K562 (cell line): Measurements from ENCODE around the gene PPP1R14D. TPM values are rescaled to one million over a fixed set of nuclear protein-coding genes. Genes with fewer than 3 reads are reported as not detected.

Experiments used
- BRD4 ChIP-seq: fragments of 200-600 bp; sonication (generic); IDR thresholded peaks from 2 replicates; pipeline ENCODE4 v1.6.1; 2017; ENCODE audit warnings: inconsistent platforms
- CREB1 ChIP-seq, 2 experiments: sonication (generic) in 1 of 2; formaldehyde crosslinking in 1 of 2; IDR thresholded peaks; 2 replicates each; pipeline versions ENCODE4 v1.6.1 to v1.8.0; 2012 to 2022; ENCODE audit warnings: inconsistent platforms in 1 of 2, mild to moderate bottlenecking in 1 of 2, missing genetic modification reagents in 1 of 2, moderate library complexity in 1 of 2
- DIDO1 ChIP-seq: fragments of 450-650 bp; IDR thresholded peaks from 2 replicates; pipeline ENCODE4 v1.6.1; 2016; ENCODE audit warnings: low read depth, missing biosample characterization, missing genetic modification characterization
- ELK3 ChIP-seq: fragments of 450-650 bp; formaldehyde crosslinking; IDR thresholded peaks from 2 replicates; pipeline ENCODE4 v1.4.0; 2020; ENCODE audit warnings: mild to moderate bottlenecking
- FOS ChIP-seq: IDR thresholded peaks from 3 replicates; pipeline ENCODE4 v1.6.1; 2011; ENCODE audit not compliant: insufficient read length; ENCODE audit errors: extremely low read depth
- FOSL1 ChIP-seq: fragments of 200-800 bp; sonication (Bioruptor generic); conservative IDR thresholded peaks from 2 replicates; pipeline ENCODE4 v1.6.1; 2016; ENCODE audit warnings: missing genetic modification characterization, missing compliant biosample characterization
- HNRNPK ChIP-seq: fragments of 200-400 bp; formaldehyde crosslinking; IDR thresholded peaks from one replicate; pipeline ENCODE4 v1.6.1; 2018; ENCODE audit warnings: mild to moderate bottlenecking, low read depth, low read length; ENCODE audit not compliant: poor library complexity, severe bottlenecking
- JUN ChIP-seq, 2 experiments: sonication (generic) in 1 of 2; formaldehyde crosslinking in 1 of 2; IDR thresholded peaks; 2 replicates each; pipeline versions ENCODE4 v1.6.1 to v1.8.0; 2012 to 2022; ENCODE audit warnings: borderline replicate concordance in 2 of 2, mild to moderate bottlenecking in 2 of 2, improper control_type of control experiment in 1 of 2, low read depth in 1 of 2, low read length in 1 of 2, missing genetic modification reagents in 1 of 2
- KDM5B ChIP-seq: fragments of 200-600 bp; sonication (generic); IDR thresholded peaks from 2 replicates; pipeline ENCODE4 v1.6.1; 2012; ENCODE audit warnings: low read depth, mild to moderate bottlenecking, moderate library complexity, low read length, control low read depth, inconsistent platforms; ENCODE audit not compliant: insufficient replicate concordance
- MYBL2 ChIP-seq, 2 experiments: fragments of 450-650 bp in 1 of 2; sonication (generic) in 1 of 2; formaldehyde crosslinking in 1 of 2; IDR thresholded peaks; 2 replicates each; pipeline versions ENCODE4 v1.6.1 to v1.8.1; 2017 to 2022; ENCODE audit warnings: borderline replicate concordance in 1 of 2, inconsistent platforms in 1 of 2, low read depth in 1 of 2, mild to moderate bottlenecking in 1 of 2, missing genetic modification reagents in 1 of 2, moderate library complexity in 1 of 2
- NELFE ChIP-seq: IDR thresholded peaks from 2 replicates; pipeline ENCODE4 v1.6.1; 2011; ENCODE audit warnings: mild to moderate bottlenecking; ENCODE audit not compliant: insufficient read depth, insufficient read length
- NR4A1 ChIP-seq, 2 experiments: fragments of 250-450 bp in 1 of 2; fragments of 450-650 bp in 1 of 2; sonication (Bioruptor Pico) in 1 of 2; IDR thresholded peaks; 2 replicates each; pipeline versions ENCODE4 v1.4.0 to v1.6.1; 2016 to 2020; ENCODE audit warnings: mild to moderate bottlenecking in 2 of 2, missing compliant biosample characterization in 1 of 2, missing genetic modification characterization in 1 of 2, moderate library complexity in 1 of 2
- PATZ1 ChIP-seq: fragments of 250-450 bp; sonication (Bioruptor Pico); IDR thresholded peaks from 2 replicates; pipeline ENCODE4 v1.5.0; 2020; ENCODE audit warnings: mild to moderate bottlenecking, borderline replicate concordance
- PCBP1 ChIP-seq: fragments of 200-400 bp; formaldehyde crosslinking; IDR thresholded peaks from 2 replicates; pipeline ENCODE4 v1.6.1; 2018; ENCODE audit warnings: mild to moderate bottlenecking, low read depth, low read length; ENCODE audit not compliant: poor library complexity, severe bottlenecking
- RCOR1 ChIP-seq, 2 experiments: IDR thresholded peaks; 2 replicates each; pipeline ENCODE4 v1.6.1; 2012; ENCODE audit warnings: low read depth in 2 of 2, low read length in 2 of 2, borderline replicate concordance in 1 of 2, improper control_type of control experiment in 1 of 2
- TAF15 ChIP-seq: fragments of 200-400 bp; formaldehyde crosslinking; IDR thresholded peaks from 2 replicates; pipeline ENCODE4 v1.6.1; 2017; ENCODE audit warnings: mild to moderate bottlenecking, low read depth, low read length, moderate library complexity
- ZFP30 ChIP-seq: fragments of 250-450 bp; sonication (Bioruptor Pico); IDR thresholded peaks from 2 replicates; pipeline ENCODE4 v1.8.0; 2022; ENCODE audit warnings: moderate library complexity, mild to moderate bottlenecking, inconsistent platforms, borderline replicate concordance
- ZNF140 ChIP-seq: fragments of 250-450 bp; sonication (Bioruptor Pico); IDR thresholded peaks from 2 replicates; pipeline ENCODE4 v1.8.0; 2021; ENCODE audit warnings: moderate library complexity, mild to moderate bottlenecking, inconsistent platforms
- ZNF551 ChIP-seq: fragments of 250-450 bp; sonication (Bioruptor Pico); IDR thresholded peaks from 2 replicates; pipeline ENCODE4 v1.5.0; 2021; ENCODE audit warnings: mild to moderate bottlenecking, moderate library complexity
- polyA plus RNA-seq, 8 experiments: library from polyadenylated mRNA; depleted of rRNA in 4 of 8; stranded (reverse) in 5 of 8; unstranded in 3 of 8; fragments of >200 nt; fragmentation: Nextera tagmentation in 2 of 8; fragmentation: Illumina TruSeq in 1 of 8; extraction: Ambion mirVana in 2 of 8; extraction: Trizol in 1 of 8; gene quantifications; 2 replicates each; pipeline versions ENCODE4 v1.2.1 to v1.2.3, GENCODE V29; 2011 to 2014; ENCODE audit warnings: inconsistent platforms in 1 of 8, missing spikeins in 1 of 8
- total RNA-seq, 7 experiments: library from RNA; depleted of rRNA in 6 of 7; stranded (reverse); fragments of >200 nt in 6 of 7; fragmentation: Illumina TruSeq in 2 of 7; extraction: Trizol in 2 of 7; gene quantifications; 2 replicates each; pipeline versions ENCODE4 v1.2.1 to v1.2.3, GENCODE V29; 2011 to 2021; ENCODE audit warnings: low replicate concordance in 1 of 7
- TF ChIP-seq, protein P1 (sequence below): sonication (generic); formaldehyde crosslinking; IDR thresholded peaks from 2 replicates; pipeline ENCODE4 v1.4.0; 2020; ENCODE audit warnings: mild to moderate bottlenecking, missing genetic modification reagents

Gene PPP1R14D
- total and polyA plus RNA-seq, 9 of the 15 experiments (the other 6 are each of a cell fraction or from before 2014, with no cell fraction given), result 0.11 to 0.18 TPM; not detected in 7

- TF ChIP-seq ELK3 (CRISPR knock-in tag) (no peak), ZNF551 (CRISPR knock-in tag) (no peak), FOS (no peak), NR4A1 (CRISPR knock-in tag; IDR thresholded peaks at IDR 0.05) (no peak), NR4A1 (tag; IDR thresholded peaks at IDR 0.05) (no peak), TAF15 (no peak), CREB1 (IDR thresholded peaks at IDR 0.05) (no peak), CREB1 (CRISPR knock-in tag; IDR thresholded peaks at IDR 0.05) (peak; percentile 16; the same call in 1 of the 2 replicates), JUN (IDR thresholded peaks at IDR 0.05; ENCODE audit: borderline replicate concordance, low read depth, low read length) (peak; percentile 45; the same call in 1 of the 2 replicates), JUN (CRISPR knock-in tag; IDR thresholded peaks at IDR 0.05; ENCODE audit: borderline replicate concordance) (no peak), MYBL2 (IDR thresholded peaks at IDR 0.05; ENCODE audit: low read depth) (no peak), MYBL2 (CRISPR knock-in tag; IDR thresholded peaks at IDR 0.05; ENCODE audit: borderline replicate concordance) (no peak), PATZ1 (CRISPR knock-in tag) (no peak), PCBP1 (no peak), NELFE (no peak), ZNF140 (no peak), KDM5B (no peak), ZFP30 (CRISPR knock-in tag) (no peak), RCOR1 (IDR thresholded peaks at IDR 0.05; ENCODE audit: borderline replicate concordance in 1 of 2, low read depth in 2 of 2, low read length in 2 of 2) (peak in 1 of 2 experiments; percentile 48; a peak in 1 of 4 replicates), BRD4 (no peak), FOSL1 (tag) (no peak), HNRNPK (no peak), DIDO1 (tag) (no peak)
- TF ChIP-seq, protein P1, sequence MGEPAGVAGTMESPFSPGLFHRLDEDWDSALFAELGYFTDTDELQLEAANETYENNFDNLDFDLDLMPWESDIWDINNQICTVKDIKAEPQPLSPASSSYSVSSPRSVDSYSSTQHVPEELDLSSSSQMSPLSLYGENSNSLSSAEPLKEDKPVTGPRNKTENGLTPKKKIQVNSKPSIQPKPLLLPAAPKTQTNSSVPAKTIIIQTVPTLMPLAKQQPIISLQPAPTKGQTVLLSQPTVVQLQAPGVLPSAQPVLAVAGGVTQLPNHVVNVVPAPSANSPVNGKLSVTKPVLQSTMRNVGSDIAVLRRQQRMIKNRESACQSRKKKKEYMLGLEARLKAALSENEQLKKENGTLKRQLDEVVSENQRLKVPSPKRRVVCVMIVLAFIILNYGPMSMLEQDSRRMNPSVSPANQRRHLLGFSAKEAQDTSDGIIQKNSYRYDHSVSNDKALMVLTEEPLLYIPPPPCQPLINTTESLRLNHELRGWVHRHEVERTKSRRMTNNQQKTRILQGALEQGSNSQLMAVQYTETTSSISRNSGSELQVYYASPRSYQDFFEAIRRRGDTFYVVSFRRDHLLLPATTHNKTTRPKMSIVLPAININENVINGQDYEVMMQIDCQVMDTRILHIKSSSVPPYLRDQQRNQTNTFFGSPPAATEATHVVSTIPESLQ (CRISPR knock-in tag), result no peak
Observed at GRCh38 chr15:40857601-40858341, 29.3 kb upstream of the PPP1R14D start (continued).
